ENCODE data around the gene IL23A.
A peak's percentile ranks its signal among the peaks of the same experiment; 100 is the strongest.

The IL23A gene

DNA sequence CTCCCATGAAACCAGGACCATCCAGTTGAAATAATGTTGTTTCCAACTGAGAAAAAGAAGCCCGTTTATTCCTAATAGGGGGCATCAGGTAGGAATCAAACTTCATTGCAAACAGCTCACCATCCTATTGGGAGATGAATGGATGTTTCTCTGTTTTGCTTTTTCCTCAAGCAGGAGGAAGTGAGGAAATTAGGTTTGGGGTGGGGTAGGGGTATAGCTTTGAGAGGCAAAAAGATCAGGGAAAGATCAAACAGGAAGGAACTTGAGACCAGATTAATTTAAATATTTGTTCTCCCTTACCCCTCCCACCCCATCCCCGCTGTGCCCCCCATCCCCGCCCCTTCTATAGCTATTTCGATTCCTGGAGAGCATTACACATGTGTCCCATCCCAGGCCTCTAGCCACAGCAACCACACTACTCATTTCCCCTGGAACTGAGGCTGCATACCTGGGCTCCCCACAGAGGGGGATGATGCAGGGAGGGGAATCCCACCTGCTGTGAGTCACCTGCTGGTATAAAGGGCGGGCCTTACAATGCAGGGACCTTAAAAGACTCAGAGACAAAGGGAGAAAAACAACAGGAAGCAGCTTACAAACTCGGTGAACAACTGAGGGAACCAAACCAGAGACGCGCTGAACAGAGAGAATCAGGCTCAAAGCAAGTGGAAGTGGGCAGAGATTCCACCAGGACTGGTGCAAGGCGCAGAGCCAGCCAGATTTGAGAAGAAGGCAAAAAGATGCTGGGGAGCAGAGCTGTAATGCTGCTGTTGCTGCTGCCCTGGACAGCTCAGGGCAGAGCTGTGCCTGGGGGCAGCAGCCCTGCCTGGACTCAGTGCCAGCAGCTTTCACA, at the start of gene IL23A:
Gene IL23A, plus strand, starts transcription at position 577 of the 850 bp plus-strand sequence. Its CDS starts 161 bp downstream, at position 738.
- Mint-ChIP-seq H3K4me1 (peaks cover 42% of the 10 kb centered on the region), H3K4me3 (peak within 1 kb of the TSS; percentile 92), H3K27ac (peak within 1 kb of the TSS; percentile 98), H3K36me3 (peaks cover 55% of the 10 kb centered on the region), H3K9me3 (no peaks in the 10 kb centered on the region)
- ATAC-seq (peak; percentile 86), DNase-seq (ENCODE audit: low spot score in 2 of 2) (peak; percentile 58 to 89)

DNA sequence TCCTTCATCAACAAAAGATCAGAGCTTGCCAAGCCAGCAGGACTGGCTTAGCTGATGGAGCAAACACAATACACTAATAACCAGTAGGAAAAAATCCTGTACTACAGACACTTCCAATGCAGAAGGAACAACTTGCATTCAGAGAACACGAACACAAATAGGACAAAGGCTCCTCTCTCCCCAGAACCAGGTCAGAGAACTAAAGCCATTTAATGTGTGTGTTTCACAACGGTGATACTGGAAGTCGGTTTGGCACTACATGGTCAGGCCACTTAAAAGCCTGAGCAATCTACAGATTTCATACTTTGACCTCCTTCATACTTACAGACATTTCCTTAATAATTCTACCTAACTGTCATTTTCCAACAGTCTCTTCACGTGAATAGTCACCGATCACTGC, 44.9 kb upstream of the IL23A start:
- Mint-ChIP-seq H3K36me3 (peaks cover 99% of the 10 kb centered on the region), H3K4me3 (no peak overlapping the region), H3K27ac (no peak overlapping the region), H3K4me1 (peaks cover 34% of the 10 kb centered on the region), H3K9me3 (no peaks in the 10 kb centered on the region)
- ATAC-seq (no peak), DNase-seq (ENCODE audit: low spot score in 2 of 2) (no peak)

DNA sequence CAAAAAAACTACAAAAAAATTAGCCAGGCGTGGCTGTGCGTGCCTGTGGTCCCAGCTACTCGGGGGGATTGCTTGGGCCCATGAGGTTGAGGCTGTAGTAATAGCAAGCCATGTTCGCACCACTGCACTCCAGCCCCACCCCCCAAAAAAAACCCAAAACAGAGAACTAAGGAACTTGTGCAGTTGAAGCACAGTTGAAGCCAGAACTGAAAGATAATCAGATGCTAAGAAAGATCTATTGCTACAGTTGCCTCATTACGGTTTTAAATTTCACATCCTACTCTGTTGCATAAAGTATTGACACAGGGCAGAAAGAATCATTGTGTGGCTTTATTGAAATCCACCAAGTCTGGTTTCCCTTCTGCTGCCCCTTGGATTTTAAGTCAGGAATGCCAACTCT, 42.4 kb upstream of the IL23A start:
- Mint-ChIP-seq H3K4me3 (no peak overlapping the region), H3K36me3 (peaks cover 88% of the 10 kb centered on the region), H3K9me3 (no peaks in the 10 kb centered on the region), H3K27ac (peak overlapping the region; percentile 50), H3K4me1 (peaks cover 50% of the 10 kb centered on the region)
- ATAC-seq (no peak), DNase-seq (ENCODE audit: low spot score in 2 of 2) (no peak)

- Mint-ChIP-seq H3K36me3 (peaks cover 80% of the 10 kb centered on the region), H3K27ac (peak overlapping the region; percentile 26), H3K9me3 (no peaks in the 10 kb centered on the region), H3K4me1 (peaks cover 54% of the 10 kb centered on the region), H3K4me3 (peak overlapping the region; percentile 95)
- no peak for ATAC-seq
- DNase-seq (ENCODE audit: low spot score in 2 of 2) = no peak
These were observed 41.3 kb upstream of the IL23A start for GRCh38 chr12:56297400-56297799.

- no peaks in the 10 kb centered on the region for H3K9me3 Mint-ChIP-seq
- H3K4me3 Mint-ChIP-seq = peak overlapping the region; percentile 95
- ATAC-seq (no peak), DNase-seq (ENCODE audit: low spot score in 2 of 2) (no peak)
- H3K36me3 Mint-ChIP-seq = peaks cover 77% of the 10 kb centered on the region
- peak overlapping the region; percentile 93 for H3K27ac Mint-ChIP-seq
- H3K4me1 Mint-ChIP-seq = peaks cover 55% of the 10 kb centered on the region
These were observed 39.9 kb upstream of the IL23A start for GRCh38 chr12:56298828-56299227.

DNA sequence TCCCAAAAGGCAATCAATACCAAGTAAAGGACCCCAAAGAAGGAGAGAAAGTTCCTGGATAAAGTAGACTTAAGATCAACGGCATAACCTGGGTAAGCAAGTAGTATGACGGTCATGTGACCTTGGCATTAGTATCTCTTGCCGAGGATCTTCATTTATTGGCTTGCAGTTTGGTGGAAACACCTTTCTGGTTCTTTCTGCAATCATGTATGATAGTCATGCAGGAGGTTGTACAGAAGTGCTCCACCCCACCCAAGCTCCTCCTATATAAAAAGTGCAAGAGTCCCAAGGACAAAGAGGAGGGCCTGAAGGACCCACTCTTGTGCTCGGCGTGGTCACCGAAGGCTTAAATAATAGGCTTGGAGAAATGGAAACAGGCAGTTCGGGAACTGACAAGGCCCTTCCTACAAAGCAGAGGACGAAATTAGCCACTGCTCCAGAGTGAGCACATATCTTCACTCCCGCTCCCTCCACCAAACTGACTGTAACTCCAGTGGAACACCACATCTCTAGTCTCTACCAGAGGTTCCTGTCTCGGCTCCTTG, 39.3 kb upstream of the IL23A start:
- ATAC-seq (peak; percentile 4), DNase-seq (ENCODE audit: low spot score in 2 of 2) (no peak)
- Mint-ChIP-seq H3K9me3 (no peaks in the 10 kb centered on the region), H3K4me3 (peak overlapping the region; percentile 95), H3K36me3 (peaks cover 77% of the 10 kb centered on the region), H3K4me1 (peaks cover 55% of the 10 kb centered on the region), H3K27ac (peak overlapping the region; percentile 93)

DNA sequence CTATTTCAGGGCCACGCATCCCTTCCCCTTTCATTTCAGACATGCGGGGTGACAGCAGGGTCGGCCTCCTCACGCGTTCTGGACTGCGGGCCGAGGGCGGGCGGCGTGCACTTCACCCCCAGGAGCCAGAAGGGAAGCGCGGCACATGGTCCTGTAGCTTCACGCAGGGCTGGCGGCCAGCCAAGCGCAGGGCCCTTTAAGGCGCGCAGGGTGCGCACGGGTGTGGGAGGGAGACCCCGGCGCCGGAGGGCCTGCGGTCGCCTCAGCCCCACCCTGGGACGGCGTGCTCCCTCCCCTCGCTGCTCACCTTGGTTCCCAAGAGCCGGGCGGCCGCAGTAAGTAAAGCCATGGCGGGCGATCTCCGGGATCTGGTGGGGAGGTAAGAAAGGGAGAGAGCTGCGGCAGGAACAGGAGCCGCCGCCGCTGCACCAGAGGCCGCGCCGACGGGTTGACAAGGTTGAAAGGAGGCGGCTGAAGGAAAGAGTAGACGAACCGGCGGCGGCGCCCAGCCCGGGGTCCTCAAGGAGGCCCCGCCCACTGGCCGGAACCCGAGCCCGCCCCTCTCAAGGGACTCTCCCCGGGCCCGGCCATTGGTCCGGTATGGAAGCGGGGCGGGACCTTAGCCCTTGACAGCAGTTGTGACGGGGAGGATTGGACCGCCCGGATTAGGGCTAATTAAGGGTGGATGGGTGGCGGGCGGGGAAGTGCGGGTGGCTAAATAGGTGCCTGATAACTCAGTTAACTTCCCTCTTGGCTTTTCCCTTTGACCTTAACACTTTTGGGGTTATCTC, 38.6 kb upstream of the IL23A start, which contains the start of gene CS:
Gene CS, minus strand, starts transcription at position 478 of the 791 bp plus-strand sequence. Its CDS starts 129 bp downstream, at position 349.
- peak within 1 kb of the TSS; percentile 93 for H3K27ac Mint-ChIP-seq
- H3K9me3 Mint-ChIP-seq = no peaks in the 10 kb centered on the region
- peaks cover 77% of the 10 kb centered on the region for H3K36me3 Mint-ChIP-seq
- peaks cover 55% of the 10 kb centered on the region for H3K4me1 Mint-ChIP-seq
- DNase-seq (ENCODE audit: low spot score in 2 of 2) (peak; percentile 90 to 98), ATAC-seq (peak; percentile 97)
- peak within 1 kb of the TSS; percentile 95 for H3K4me3 Mint-ChIP-seq

- ATAC-seq (no peak), DNase-seq (ENCODE audit: low spot score in 2 of 2) (no peak)
- peaks cover 77% of the 10 kb centered on the region for H3K36me3 Mint-ChIP-seq
- no peaks in the 10 kb centered on the region for H3K9me3 Mint-ChIP-seq
- H3K27ac Mint-ChIP-seq = peak overlapping the region; percentile 93
- peaks cover 55% of the 10 kb centered on the region for H3K4me1 Mint-ChIP-seq
- H3K4me3 Mint-ChIP-seq = peak overlapping the region; percentile 95
These were observed 37.8 kb upstream of the IL23A start for GRCh38 chr12:56300644-56301464.

DNA sequence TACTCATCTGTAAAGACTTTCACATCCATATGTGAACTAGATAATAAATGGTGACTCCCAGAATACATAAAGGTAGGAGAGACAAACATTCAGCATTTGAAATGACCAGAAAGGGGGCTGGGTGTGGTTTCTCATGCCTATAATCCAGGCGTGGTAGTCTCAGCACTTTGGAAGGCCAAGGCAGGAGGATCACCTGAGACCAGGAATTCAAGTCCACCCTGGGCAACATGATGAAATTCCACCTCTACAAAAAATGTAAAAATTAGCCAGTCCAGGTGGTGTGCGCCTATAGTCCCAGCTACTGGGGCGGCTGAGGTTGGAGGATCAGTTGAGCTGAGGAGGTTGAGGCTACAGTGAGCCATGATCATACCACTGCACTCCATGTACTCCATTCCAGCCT, 34.4 kb upstream of the IL23A start:
- ATAC-seq (no peak), DNase-seq (ENCODE audit: low spot score in 2 of 2) (no peak)
- H3K4me3 Mint-ChIP-seq = no peak overlapping the region
- H3K36me3 Mint-ChIP-seq = peaks cover 77% of the 10 kb centered on the region
- peaks cover 25% of the 10 kb centered on the region for H3K4me1 Mint-ChIP-seq
- no peaks in the 10 kb centered on the region for H3K9me3 Mint-ChIP-seq
- H3K27ac Mint-ChIP-seq = no peak overlapping the region

DNA sequence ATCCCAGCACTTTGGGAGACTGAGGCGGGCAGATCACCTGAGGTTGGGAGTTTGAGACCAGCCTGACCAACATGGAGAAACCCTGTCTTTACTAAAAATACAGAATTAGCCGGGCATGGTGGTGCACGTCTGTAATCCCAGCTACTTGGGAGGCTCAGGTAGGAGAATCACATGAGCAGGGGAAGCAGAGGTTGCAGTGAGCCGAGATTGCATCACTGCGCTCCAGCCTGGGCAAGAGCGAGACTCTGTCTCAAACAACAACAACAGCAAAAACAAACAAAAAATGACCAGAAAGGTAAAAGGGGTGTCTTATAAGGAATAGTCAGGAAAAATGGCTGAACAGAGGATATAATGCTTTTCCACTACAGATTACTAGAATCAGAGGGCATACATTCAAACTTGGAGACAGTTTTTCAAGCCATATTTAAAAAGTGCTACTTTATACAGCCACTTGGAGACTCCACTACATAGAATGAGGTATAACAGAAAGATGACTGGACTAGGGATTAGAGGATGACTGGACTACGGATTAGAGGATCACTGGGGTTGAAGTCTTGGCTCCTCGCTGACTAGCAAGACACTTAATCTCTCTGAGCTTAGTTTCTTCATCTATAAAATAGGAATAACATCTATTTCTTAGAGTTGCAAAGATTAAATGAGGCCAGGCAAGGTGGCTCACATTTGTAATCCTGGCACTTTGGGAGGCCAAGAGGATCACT, 33.7 kb upstream of the IL23A start:
- Mint-ChIP-seq H3K4me3 (no peak overlapping the region), H3K4me1 (peaks cover 20% of the 10 kb centered on the region), H3K36me3 (peaks cover 79% of the 10 kb centered on the region), H3K9me3 (no peaks in the 10 kb centered on the region), H3K27ac (peak overlapping the region; percentile 16)
- DNase-seq (ENCODE audit: low spot score in 2 of 2) (no peak), ATAC-seq (no peak)

GRCh38 chr12:56307221-56307965, 31.3 kb upstream of the IL23A start:
- Mint-ChIP-seq H3K4me3 (no peak overlapping the region), H3K36me3 (peaks cover 95% of the 10 kb centered on the region), H3K4me1 (peaks cover under 1% of the 10 kb centered on the region), H3K9me3 (no peaks in the 10 kb centered on the region), H3K27ac (no peak overlapping the region)
- DNase-seq (ENCODE audit: low spot score in 2 of 2) = no peak
- ATAC-seq = no peak

GRCh38 chr12:56308714-56309113, 30.0 kb upstream of the IL23A start:
- Mint-ChIP-seq H3K9me3 (no peaks in the 10 kb centered on the region), H3K4me3 (no peak overlapping the region), H3K4me1 (no peaks in the 10 kb centered on the region), H3K36me3 (peaks cover 97% of the 10 kb centered on the region), H3K27ac (no peak overlapping the region)
- DNase-seq (ENCODE audit: low spot score in 2 of 2) (no peak), ATAC-seq (no peak)

DNA sequence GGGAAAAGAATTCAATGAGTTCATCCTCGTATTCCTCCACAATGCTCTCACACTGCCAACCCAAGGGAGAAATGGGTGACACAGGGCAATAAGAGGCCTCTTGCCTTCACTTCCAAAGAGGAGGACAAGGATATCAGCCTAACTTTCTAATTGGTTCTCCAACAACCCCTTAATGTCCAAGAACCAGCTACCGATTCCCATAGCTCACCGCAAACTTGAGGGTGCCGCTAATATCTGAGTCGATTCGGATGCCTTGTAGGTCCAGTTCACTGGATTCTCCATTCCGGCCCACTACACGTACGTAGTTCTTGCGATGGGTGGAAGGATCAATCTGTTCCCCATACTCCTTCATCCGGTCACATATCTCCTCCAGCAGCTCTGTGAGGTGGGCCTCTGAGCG, 27.7 kb upstream of the IL23A start:
- Mint-ChIP-seq H3K4me1 (peaks cover 16% of the 10 kb centered on the region), H3K9me3 (no peaks in the 10 kb centered on the region), H3K36me3 (peaks cover 98% of the 10 kb centered on the region), H3K27ac (peak overlapping the region; percentile 80), H3K4me3 (no peak overlapping the region)
- ATAC-seq (no peak), DNase-seq (ENCODE audit: low spot score in 2 of 2) (no peak)

DNA sequence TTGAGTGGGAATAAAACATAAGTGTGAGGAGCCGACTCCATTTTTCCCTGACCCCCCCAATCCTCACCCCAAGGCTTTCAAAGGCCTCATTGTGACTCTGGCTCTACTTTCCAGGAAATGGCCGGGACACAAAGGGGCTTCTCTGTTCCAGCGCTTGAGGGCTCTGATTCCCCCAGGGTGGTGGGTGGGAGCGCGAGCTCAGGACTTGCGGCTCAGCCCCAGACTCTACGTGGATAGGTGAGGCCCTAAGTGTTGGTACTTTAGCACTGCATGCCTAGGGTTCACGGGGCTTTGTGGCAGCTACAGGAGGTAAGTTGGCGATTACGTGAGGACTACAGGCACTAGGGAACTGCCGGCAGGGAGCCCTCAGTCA, 23.4 kb upstream of the IL23A start:
- H3K4me1 Mint-ChIP-seq = peaks cover 17% of the 10 kb centered on the region
- ATAC-seq = peak; percentile 0

More for the DNA sequence above, 23.4 kb upstream of the IL23A start:
- H3K4me3 Mint-ChIP-seq = peak overlapping the region; percentile 98
- H3K36me3 Mint-ChIP-seq = peaks cover 58% of the 10 kb centered on the region
- no peak for DNase-seq (ENCODE audit: low spot score in 2 of 2)
- peak overlapping the region; percentile 99 for H3K27ac Mint-ChIP-seq
- H3K9me3 Mint-ChIP-seq = no peaks in the 10 kb centered on the region

Data from stimulated activated effector memory CD8-positive, alpha-beta T cell treated with anti-CD3 and anti-CD28 coated beads, Interleukin-12 subunit alpha, Interleukin-12 subunit beta, amount 100 ng/mL, for 72 hours (primary cell).